ENCODE measurements around the gene PRDX2. TPM values are rescaled to one million over a fixed set of nuclear protein-coding genes. Genes with fewer than 3 reads are reported as not detected.

The PRDX2 gene
- total and polyA plus RNA-seq, 10 of the 15 experiments (the other 5 are each of a cell fraction or from before 2014, with no cell fraction given), result 93.0 to 812 (median 344) TPM

DNA sequence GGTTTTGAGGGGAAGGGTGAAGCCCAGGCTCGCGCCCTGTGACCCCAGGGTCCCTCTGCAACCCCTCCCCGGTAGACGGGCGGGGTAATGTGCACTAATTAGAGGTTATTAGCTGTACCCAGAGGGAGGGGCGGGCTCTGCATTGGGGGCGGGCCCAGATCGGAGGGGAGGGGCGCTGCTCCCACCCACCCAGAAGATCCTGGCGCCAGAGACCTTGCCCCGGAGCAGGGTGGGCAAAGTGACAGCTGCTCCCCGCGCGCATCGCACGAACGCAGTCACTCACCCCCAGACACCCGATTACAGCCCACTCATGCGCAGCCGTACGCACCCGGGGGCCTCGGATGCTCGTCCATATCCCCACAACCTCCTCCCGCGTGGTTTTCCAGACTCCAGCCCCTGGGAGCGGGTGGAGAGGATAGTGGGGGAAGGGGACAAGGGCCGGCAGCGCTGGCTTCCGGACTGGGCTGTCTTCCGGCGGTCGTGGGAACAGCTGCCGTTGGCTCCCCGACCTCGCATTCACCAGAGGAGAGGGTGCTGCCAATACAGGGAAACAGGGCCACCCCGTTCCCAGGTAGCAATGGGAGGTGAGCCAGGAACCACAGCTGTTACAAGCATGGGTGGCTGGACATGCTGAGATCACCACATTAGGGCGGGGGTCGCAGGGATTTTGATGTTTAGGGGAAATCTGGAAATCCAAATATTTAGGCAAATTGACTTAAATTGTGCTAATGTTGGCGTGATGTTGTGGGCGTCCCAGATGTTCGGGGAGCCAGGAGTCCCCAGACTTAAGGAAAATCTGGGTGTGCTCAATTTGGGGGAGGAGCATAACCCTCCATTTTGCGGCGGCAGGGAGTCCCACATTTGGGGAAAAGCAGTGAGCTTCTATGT, 23.3 kb downstream of the PRDX2 start (continued):
- TF ChIP-seq FOXM1 (IDR thresholded peaks at IDR 0.05; ENCODE audit: low read depth, low read length), result no peak
- TF ChIP-seq ZBED1 (IDR thresholded peaks at IDR 0.05; ENCODE audit: borderline replicate concordance), result no peak
- no peak for TF ChIP-seq SMAD1 (IDR thresholded peaks at IDR 0.05; ENCODE audit: low read depth, partially characterized antibody)
- TF ChIP-seq REST (IDR thresholded peaks at IDR 0.05; ENCODE audit: low read depth, low read length), result no peak
- peak; percentile 37; the same call in 1 of the 2 replicates for TF ChIP-seq RELB (IDR thresholded peaks at IDR 0.05; ENCODE audit: low read depth)
- TF ChIP-seq PML (IDR thresholded peaks at IDR 0.05; ENCODE audit: low read length), result no peak
- TF ChIP-seq EP300 (IDR thresholded peaks at IDR 0.05; ENCODE audit: borderline replicate concordance in 1 of 2, control insufficient read depth in 1 of 2, low read depth in 2 of 2, low read length in 2 of 2), result no peak
- no peak for TF ChIP-seq CHD1 (IDR thresholded peaks at IDR 0.05; ENCODE audit: low read depth, low read length)
- TF ChIP-seq NBN (IDR thresholded peaks at IDR 0.05), result peak; percentile 44; the same call in 1 of the 2 replicates
- TF ChIP-seq MYB (IDR thresholded peaks at IDR 0.05; ENCODE audit: borderline replicate concordance, low read depth, low read length), result no peak
- TF ChIP-seq, protein P1, sequence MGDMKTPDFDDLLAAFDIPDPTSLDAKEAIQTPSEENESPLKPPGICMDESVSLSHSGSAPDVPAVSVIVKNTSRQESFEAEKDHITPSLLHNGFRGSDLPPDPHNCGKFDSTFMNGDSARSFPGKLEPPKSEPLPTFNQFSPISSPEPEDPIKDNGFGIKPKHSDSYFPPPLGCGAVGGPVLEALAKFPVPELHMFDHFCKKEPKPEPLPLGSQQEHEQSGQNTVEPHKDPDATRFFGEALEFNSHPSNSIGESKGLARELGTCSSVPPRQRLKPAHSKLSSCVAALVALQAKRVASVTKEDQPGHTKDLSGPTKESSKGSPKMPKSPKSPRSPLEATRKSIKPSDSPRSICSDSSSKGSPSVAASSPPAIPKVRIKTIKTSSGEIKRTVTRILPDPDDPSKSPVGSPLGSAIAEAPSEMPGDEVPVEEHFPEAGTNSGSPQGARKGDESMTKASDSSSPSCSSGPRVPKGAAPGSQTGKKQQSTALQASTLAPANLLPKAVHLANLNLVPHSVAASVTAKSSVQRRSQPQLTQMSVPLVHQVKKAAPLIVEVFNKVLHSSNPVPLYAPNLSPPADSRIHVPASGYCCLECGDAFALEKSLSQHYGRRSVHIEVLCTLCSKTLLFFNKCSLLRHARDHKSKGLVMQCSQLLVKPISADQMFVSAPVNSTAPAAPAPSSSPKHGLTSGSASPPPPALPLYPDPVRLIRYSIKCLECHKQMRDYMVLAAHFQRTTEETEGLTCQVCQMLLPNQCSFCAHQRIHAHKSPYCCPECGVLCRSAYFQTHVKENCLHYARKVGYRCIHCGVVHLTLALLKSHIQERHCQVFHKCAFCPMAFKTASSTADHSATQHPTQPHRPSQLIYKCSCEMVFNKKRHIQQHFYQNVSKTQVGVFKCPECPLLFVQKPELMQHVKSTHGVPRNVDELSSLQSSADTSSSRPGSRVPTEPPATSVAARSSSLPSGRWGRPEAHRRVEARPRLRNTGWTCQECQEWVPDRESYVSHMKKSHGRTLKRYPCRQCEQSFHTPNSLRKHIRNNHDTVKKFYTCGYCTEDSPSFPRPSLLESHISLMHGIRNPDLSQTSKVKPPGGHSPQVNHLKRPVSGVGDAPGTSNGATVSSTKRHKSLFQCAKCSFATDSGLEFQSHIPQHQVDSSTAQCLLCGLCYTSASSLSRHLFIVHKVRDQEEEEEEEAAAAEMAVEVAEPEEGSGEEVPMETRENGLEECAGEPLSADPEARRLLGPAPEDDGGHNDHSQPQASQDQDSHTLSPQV (IDR thresholded peaks at IDR 0.05), result no peak
- no peak for TF ChIP-seq ZBTB11 (CRISPR knock-in tag; IDR thresholded peaks at IDR 0.05)
- no peak for TF ChIP-seq MEF2B (IDR thresholded peaks at IDR 0.05; ENCODE audit: partially characterized antibody, poor library complexity, severe bottlenecking)

Data from GM12878 (cell line).